MCF 10A (cell line): ENCODE measurements around the gene CDK14. TPM values are rescaled to one million over a fixed set of nuclear protein-coding genes. Genes with fewer than 3 reads are reported as not detected.
"Not testable (repeated sequence)": the region's sequence is repeated elsewhere in the genome, so short reads cannot be mapped to it uniquely, and the experiment has no call there.

Experiments
- BruUV-seq: library from RNA; stranded (reverse); fragments of 400-500 nt; replicated peaks from 2 replicates; lab custom pipeline; 2021; lab: Mats Ljungman, UMichigan
- CTCF ChIA-PET: fragments of 300-600 bp; sonication (Branson Sonifier 250); formaldehyde crosslinking; extraction: SDS; loops from one replicate; lab custom pipeline; 2021; ENCODE audit warnings: antibody characterized with exemption, inconsistent platforms; lab: Yijun Ruan, JAX
- POLR2A ChIA-PET: fragments of 300-600, 350-650 bp; sonication (Branson Sonifier 250); formaldehyde crosslinking; extraction: SDS; loops from one replicate; lab custom pipeline; 2020; ENCODE audit warnings: antibody characterized with exemption, inconsistent platforms; lab: Yijun Ruan, JAX
- DNase-seq: peaks from one replicate; pipeline ENCODE4 v3.0.0-alpha.2; 2018; ENCODE audit not compliant: unreplicated experiment
- H3K27ac Mint-ChIP-seq: one replicate; pipeline ENCODE4 v1.8.0; 2022; ENCODE audit warnings: mild to moderate bottlenecking, low read depth, mixed read lengths; ENCODE audit not compliant: unreplicated experiment
- H3K27me3 Mint-ChIP-seq: one replicate; pipeline ENCODE4 v1.8.0; 2022; ENCODE audit warnings: mixed read lengths; ENCODE audit not compliant: insufficient read depth, unreplicated experiment
- H3K36me3 Mint-ChIP-seq: one replicate; pipeline ENCODE4 v1.8.0; 2022; ENCODE audit warnings: mild to moderate bottlenecking, moderate library complexity, mixed read lengths; ENCODE audit not compliant: insufficient read depth, unreplicated experiment
- H3K4me1 Mint-ChIP-seq: one replicate; pipeline ENCODE4 v1.8.0; 2022; ENCODE audit warnings: mixed read lengths; ENCODE audit not compliant: insufficient read depth, unreplicated experiment
- H3K4me3 Mint-ChIP-seq: one replicate; pipeline ENCODE4 v1.8.0; 2022; ENCODE audit warnings: mild to moderate bottlenecking, moderate library complexity, mixed read lengths; ENCODE audit not compliant: unreplicated experiment
- H3K9me3 Mint-ChIP-seq: one replicate; pipeline ENCODE4 v1.8.0; 2022; ENCODE audit warnings: mixed read lengths; ENCODE audit not compliant: unreplicated experiment
- CTCF ChIP-seq: fragments of 200-600 bp; IDR thresholded peaks from one replicate; pipeline ENCODE4 v1.8.0; 2022; ENCODE audit warnings: antibody characterized with exemption, mild to moderate bottlenecking; ENCODE audit not compliant: unreplicated experiment
- intact Hi-C: fragments of 100-400 bp; cut with micrococcal nuclease; formaldehyde crosslinking; loops from 2 replicates; pipeline ENCODE4 v1.14.1; 2022
- total RNA-seq: library from RNA; stranded (reverse); gene quantifications from 2 replicates; pipeline ENCODE4 v1.2.3, GENCODE V29; 2022

CDK14 gene
- total RNA-seq, 1 experiment from 2014 or later = 32.0 TPM

- POLR2A ChIA-PET = no interaction called here
- H3K4me1 Mint-ChIP-seq = no peaks in the 10 kb centered on the region
- TF ChIP-seq CTCF = no peak
These were observed 324.2 kb downstream of the CDK14 start for GRCh38 chr7:90920336-90920735.

GRCh38 chr7:90923541-90923997, 327.4 kb downstream of the CDK14 start:
- no peak overlapping the region for H3K27ac Mint-ChIP-seq
- H3K4me1 Mint-ChIP-seq = no peaks in the 10 kb centered on the region
- no TSS peak for BruUV-seq
- H3K27me3 Mint-ChIP-seq = no peaks in the 10 kb centered on the region
- no peak for TF ChIP-seq CTCF
- H3K9me3 Mint-ChIP-seq = no peaks in the 10 kb centered on the region
- CTCF ChIA-PET = no interaction called here
- no peak for DNase-seq
- intact Hi-C loops = no loop called here
- H3K36me3 Mint-ChIP-seq = no peaks in the 10 kb centered on the region
- POLR2A ChIA-PET = no interaction called here
- H3K4me3 Mint-ChIP-seq = no peak overlapping the region

More at GRCh38 chr7:90920336-90920735, 324.2 kb downstream of the CDK14 start:
- Mint-ChIP-seq H3K36me3 (no peaks in the 10 kb centered on the region), H3K4me3 (no peak overlapping the region), H3K27ac (no peak overlapping the region), H3K9me3 (no peaks in the 10 kb centered on the region), H3K27me3 (no peaks in the 10 kb centered on the region)
- no peak for DNase-seq
- CTCF ChIA-PET = interaction anchor here (0.6 kb wide), 1 partner anchor 169 kb away, joined by 5 read pairs; no protein-coding TSS in a partner anchor
- intact Hi-C loops = no loop called here
- no TSS peak for BruUV-seq

- DNase-seq, H3K4me3 Mint-ChIP-seq, intact Hi-C loops, POLR2A ChIA-PET, H3K27me3 Mint-ChIP-seq, H3K27ac Mint-ChIP-seq, H3K36me3 Mint-ChIP-seq, H3K9me3 Mint-ChIP-seq, H3K4me1 Mint-ChIP-seq, BruUV-seq: not testable (repeated sequence)
- CTCF ChIA-PET = interaction anchor here (0.6 to 1.2 kb wide), 2 partner anchors 40 to 154 kb away, joined by 3 to 5 read pairs; no protein-coding TSS in a partner anchor
These were observed 332.7 kb downstream of the CDK14 start for GRCh38 chr7:90928700-90929424.

- no peaks in the 10 kb centered on the region for H3K9me3 Mint-ChIP-seq
- H3K36me3 Mint-ChIP-seq = peaks cover 4% of the 10 kb centered on the region
- H3K4me3 Mint-ChIP-seq = no peak overlapping the region
- intact Hi-C loops = no loop called here
- no peak for DNase-seq
- CTCF ChIA-PET = interaction anchor here (0.6 kb wide), 1 partner anchor 322 kb away, joined by 4 read pairs; no protein-coding TSS in a partner anchor
- POLR2A ChIA-PET = interaction anchor here (0.6 kb wide), 1 partner anchor 475 kb away, joined by 3 read pairs; no protein-coding TSS in a partner anchor
- H3K27ac Mint-ChIP-seq = no peak overlapping the region
- TF ChIP-seq CTCF = no peak
- no TSS peak for BruUV-seq
- no peaks in the 10 kb centered on the region for H3K4me1 Mint-ChIP-seq
- no peaks in the 10 kb centered on the region for H3K27me3 Mint-ChIP-seq
These were observed 336.1 kb downstream of the CDK14 start for GRCh38 chr7:90931986-90932916.
